Activated CD8-positive, alpha-beta T cell treated with anti-CD3 and anti-CD28 coated beads for 36 hours (primary cell): ENCODE results near the gene HCAR2. TPM values are rescaled to one million over a fixed set of nuclear protein-coding genes. Genes with fewer than 3 reads are reported as not detected.
"Not testable (repeated sequence)": the region's sequence is repeated elsewhere in the genome, so short reads cannot be mapped to it uniquely, and the experiment has no call there.

ENCODE experiments used
- ATAC-seq: fragments of 200-7000 bp; cut with Tn5 transposase; one replicate; pipeline ENCODE4 v1.10.0; 2021; ENCODE audit warnings: mild to moderate bottlenecking, moderate library complexity
- CTCF ChIA-PET: fragments of 350-600 bp; sonication (Branson Sonifier 250); formaldehyde crosslinking; loops from one replicate; lab custom pipeline; 2021; ENCODE audit warnings: antibody characterized with exemption; lab: Charles Lee
- POLR2A ChIA-PET: fragments of 350-600 bp; sonication (Branson Sonifier 250); formaldehyde crosslinking; loops from one replicate; lab custom pipeline; 2021; ENCODE audit warnings: antibody characterized with exemption; lab: Charles Lee
- DNase-seq: peaks from one replicate; pipeline ENCODE4 v3.0.0-alpha.2; 2020
- H3K27ac Mint-ChIP-seq: one replicate; pipeline ENCODE4 v1.8.0; 2021; ENCODE audit warnings: mild to moderate bottlenecking, mixed read lengths
- H3K27me3 Mint-ChIP-seq: one replicate; pipeline ENCODE4 v1.8.0; 2021; ENCODE audit warnings: mixed read lengths
- H3K36me3 Mint-ChIP-seq: one replicate; pipeline ENCODE4 v1.8.0; 2021; ENCODE audit warnings: low read depth, mixed read lengths
- H3K4me1 Mint-ChIP-seq: one replicate; pipeline ENCODE4 v1.8.0; 2021; ENCODE audit warnings: low read depth, mixed read lengths
- H3K4me3 Mint-ChIP-seq: one replicate; pipeline ENCODE4 v1.8.0; 2021; ENCODE audit warnings: mild to moderate bottlenecking, moderate library complexity, mixed read lengths
- H3K9me3 Mint-ChIP-seq: one replicate; pipeline ENCODE4 v1.8.0; 2021; ENCODE audit warnings: mixed read lengths
- intact Hi-C: fragments of 100-400 bp; cut with micrococcal nuclease; formaldehyde crosslinking; loops from one replicate; pipeline ENCODE4 v1.10.0; 2022
- total RNA-seq, 2 experiments: library from RNA; stranded (reverse); gene quantifications; one replicate each; pipeline ENCODE4 v1.2.3, GENCODE V29; 2021
- TF ChIP-seq, protein P1 (sequence below): fragments of 200-600 bp; IDR thresholded peaks from one replicate; pipeline ENCODE4 v1.8.0; 2022; ENCODE audit warnings: antibody characterized with exemption, mild to moderate bottlenecking

The HCAR2 gene
- total RNA-seq, 2 experiments from 2014 or later, result not detected

DNA sequence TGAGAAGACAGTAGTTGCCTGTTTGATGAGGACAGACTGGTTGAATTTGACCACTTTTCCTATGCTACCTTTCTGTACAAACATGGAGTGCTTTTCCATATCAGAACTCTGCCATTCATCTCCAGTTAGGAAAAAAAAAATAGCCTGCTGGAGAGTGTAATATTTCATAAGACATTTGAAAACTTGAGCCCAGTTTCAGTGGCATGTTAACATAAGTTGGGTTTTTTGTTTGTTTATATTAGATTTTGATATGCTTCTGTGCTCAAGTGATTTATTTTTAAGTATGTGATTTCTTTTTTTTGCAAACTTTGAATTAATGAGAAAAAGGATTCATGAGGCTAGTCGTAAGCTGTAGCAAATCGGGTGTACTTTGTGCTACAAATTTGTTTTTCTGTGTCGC lies 684 bp upstream of the HCAR2 start:
- DNase-seq, H3K27me3 Mint-ChIP-seq, POLR2A ChIA-PET, H3K9me3 Mint-ChIP-seq, H3K4me3 Mint-ChIP-seq, ATAC-seq, H3K27ac Mint-ChIP-seq, intact Hi-C loops, CTCF ChIA-PET, H3K4me1 Mint-ChIP-seq, H3K36me3 Mint-ChIP-seq: not testable (repeated sequence)

DNA sequence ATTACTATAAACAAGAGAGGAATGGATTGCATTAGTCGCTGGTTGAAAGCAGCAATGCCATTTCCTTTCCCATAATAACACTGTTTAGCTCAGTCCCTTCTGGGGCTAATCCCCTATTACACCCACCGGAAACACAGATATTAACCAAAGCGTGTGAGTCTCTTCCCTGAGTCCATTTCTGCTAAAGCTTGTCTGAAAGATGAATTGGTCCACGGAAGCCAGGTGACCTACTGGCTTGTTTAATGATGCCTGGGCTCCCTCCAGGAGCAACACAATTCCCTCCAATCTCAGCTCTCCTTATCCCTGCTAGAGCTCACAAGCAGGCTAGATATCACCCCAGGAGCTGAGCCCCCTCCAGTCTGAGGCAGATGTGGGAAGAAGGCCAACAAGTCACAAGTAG lies 1.7 kb downstream of the HCAR2 start:
- DNase-seq, H3K4me1 Mint-ChIP-seq, intact Hi-C loops, H3K4me3 Mint-ChIP-seq, CTCF ChIA-PET, ATAC-seq, H3K27ac Mint-ChIP-seq, H3K9me3 Mint-ChIP-seq, POLR2A ChIA-PET, H3K36me3 Mint-ChIP-seq, H3K27me3 Mint-ChIP-seq: not testable (repeated sequence)

DNA sequence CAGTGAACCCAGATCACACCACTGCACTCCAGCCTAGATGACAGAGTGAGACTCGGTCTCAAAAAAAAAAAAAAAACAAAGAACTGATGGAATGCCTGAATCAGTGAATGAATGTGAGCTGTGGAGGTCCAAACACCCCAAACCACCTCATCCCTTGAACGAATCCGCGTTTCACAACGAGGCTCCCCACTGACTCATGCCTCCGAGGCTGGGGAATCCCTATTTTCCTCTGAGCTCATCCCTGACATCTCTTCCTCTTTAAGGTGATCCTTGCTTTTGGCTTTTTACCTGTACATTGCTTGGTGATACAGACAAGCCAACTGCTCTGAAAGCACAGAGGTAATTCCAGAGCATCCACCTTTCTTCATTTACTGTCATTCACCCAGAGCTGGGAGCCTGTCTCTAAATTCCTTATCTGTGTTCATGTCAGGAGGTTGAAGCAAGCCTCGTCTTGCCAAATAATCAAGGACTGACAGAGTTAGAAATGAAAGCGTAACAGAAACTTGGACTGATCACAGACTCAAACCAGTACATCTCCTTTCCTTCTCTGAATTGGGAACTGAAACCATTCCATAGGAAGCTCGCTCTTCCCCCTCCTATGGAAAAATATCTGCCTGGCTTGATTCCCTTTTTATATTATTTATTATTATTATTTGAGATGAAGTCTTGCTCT lies 3.0 kb downstream of the HCAR2 start:
- DNase-seq, H3K36me3 Mint-ChIP-seq, H3K9me3 Mint-ChIP-seq, H3K4me3 Mint-ChIP-seq, CTCF ChIA-PET, intact Hi-C loops, H3K4me1 Mint-ChIP-seq, H3K27ac Mint-ChIP-seq, POLR2A ChIA-PET, H3K27me3 Mint-ChIP-seq, ATAC-seq: not testable (repeated sequence)

DNA sequence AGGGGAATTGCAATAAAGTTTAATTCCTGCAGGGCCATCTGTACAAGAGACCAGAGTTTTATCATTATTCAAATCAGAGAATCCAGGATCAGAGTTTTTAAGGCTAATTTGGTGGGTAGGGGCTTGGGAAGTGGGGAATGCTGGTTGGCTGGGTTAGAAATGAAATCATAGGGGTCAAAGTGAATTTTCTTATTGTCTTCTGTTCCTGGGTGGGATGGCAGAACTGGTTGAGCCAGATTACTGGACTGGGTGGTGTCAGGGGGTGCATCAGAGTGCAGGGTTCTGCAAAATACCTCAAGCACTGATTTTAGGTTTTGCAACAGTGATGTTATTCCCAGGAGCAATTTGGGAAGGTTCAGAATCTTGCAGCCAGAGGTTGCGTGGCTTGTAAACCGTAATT lies 6.2 kb downstream of the HCAR2 start:
- ATAC-seq, H3K27me3 Mint-ChIP-seq, H3K4me3 Mint-ChIP-seq, H3K9me3 Mint-ChIP-seq, H3K4me1 Mint-ChIP-seq, POLR2A ChIA-PET, intact Hi-C loops, DNase-seq, H3K36me3 Mint-ChIP-seq, H3K27ac Mint-ChIP-seq, CTCF ChIA-PET: not testable (repeated sequence)

DNA sequence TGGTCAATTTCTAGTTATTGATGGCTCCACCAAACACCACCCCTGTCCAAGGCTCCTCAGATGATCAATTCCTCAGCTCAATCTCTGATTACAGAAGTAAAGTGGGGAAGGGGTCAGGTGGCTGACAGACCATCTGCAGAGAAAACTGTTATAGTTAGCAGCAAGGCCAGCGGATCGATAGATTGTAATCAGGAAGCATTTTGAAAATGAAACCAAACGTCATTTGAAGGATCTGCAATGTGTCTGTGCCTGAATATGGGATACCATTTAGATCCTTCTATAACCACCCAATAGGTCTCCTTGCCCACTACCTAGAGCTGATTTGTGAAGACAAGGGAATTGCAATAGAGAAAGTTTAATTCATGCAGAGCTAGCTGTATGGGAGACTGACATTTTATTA lies 11.6 kb downstream of the HCAR2 start:
- intact Hi-C loops, result no loop called here
- ATAC-seq, result no peak
- CTCF ChIA-PET, result no interaction called here

DNA sequence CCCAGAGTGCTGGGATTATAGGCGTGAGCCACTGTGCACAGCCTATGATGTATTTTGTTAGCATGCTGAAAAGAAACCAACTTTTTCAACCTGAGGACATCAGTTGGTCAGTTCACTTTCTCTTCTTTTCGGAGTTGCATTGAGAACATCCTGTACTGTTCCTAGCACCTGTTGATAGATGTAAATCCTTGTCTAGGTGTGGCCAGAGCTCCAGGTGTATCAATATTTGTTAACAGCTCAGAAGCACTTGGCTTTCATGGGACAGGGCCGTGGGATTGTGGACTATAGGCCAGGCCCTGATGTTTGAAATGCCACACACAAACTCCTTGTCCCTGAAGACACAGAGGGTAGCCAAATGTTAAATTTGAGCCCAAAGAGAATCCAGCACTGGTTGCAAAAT lies 14.9 kb downstream of the HCAR2 start:
- Mint-ChIP-seq H3K27ac (no peak overlapping the region), H3K27me3 (no peaks in the 10 kb centered on the region), H3K36me3 (no peaks in the 10 kb centered on the region), H3K9me3 (no peaks in the 10 kb centered on the region), H3K4me1 (no peaks in the 10 kb centered on the region), H3K4me3 (no peak overlapping the region)
- ChIA-PET POLR2A (interaction anchor here (1.3 kb wide), 1 partner anchor 41 kb away, joined by 4 read pairs; no protein-coding TSS in a partner anchor), CTCF (interaction anchor here (1.2 kb wide), 1 partner anchor 107 kb away, joined by 3 read pairs; no protein-coding TSS in a partner anchor)
- ATAC-seq (no peak), DNase-seq (no peak)
- TF ChIP-seq, protein P1, sequence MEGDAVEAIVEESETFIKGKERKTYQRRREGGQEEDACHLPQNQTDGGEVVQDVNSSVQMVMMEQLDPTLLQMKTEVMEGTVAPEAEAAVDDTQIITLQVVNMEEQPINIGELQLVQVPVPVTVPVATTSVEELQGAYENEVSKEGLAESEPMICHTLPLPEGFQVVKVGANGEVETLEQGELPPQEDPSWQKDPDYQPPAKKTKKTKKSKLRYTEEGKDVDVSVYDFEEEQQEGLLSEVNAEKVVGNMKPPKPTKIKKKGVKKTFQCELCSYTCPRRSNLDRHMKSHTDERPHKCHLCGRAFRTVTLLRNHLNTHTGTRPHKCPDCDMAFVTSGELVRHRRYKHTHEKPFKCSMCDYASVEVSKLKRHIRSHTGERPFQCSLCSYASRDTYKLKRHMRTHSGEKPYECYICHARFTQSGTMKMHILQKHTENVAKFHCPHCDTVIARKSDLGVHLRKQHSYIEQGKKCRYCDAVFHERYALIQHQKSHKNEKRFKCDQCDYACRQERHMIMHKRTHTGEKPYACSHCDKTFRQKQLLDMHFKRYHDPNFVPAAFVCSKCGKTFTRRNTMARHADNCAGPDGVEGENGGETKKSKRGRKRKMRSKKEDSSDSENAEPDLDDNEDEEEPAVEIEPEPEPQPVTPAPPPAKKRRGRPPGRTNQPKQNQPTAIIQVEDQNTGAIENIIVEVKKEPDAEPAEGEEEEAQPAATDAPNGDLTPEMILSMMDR, result no peak
- intact Hi-C loops, result no loop called here

More for the DNA sequence above, 11.6 kb downstream of the HCAR2 start:
- Mint-ChIP-seq H3K4me1 (no peaks in the 10 kb centered on the region), H3K4me3 (no peak overlapping the region), H3K27ac (no peak overlapping the region), H3K27me3 (no peaks in the 10 kb centered on the region), H3K36me3 (no peaks in the 10 kb centered on the region), H3K9me3 (no peaks in the 10 kb centered on the region)
- POLR2A ChIA-PET, result no interaction called here
- DNase-seq, result no peak
- TF ChIP-seq, protein P1, result no peak

DNA sequence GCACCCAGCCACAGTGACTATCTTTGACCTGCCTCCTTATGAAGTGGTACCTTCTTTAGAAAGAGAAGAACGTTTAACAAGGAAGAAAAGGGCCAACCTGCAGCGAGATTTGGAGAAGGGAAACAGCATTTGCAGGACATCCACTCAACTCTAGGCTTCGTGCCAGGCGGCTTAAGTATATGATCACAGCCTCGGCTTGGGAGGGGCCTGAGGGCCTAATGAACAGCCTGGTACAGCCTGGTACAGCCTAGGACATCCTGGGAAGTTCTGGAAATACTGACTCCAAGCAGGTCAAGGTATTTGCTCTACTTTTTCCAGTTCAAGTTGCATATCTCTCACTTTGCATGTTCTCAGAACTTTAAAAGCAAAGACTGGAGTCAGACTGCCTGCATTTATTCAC lies 16.1 kb downstream of the HCAR2 start:
- ChIA-PET CTCF (no interaction called here), POLR2A (no interaction called here)
- no peak for ATAC-seq

More for the DNA sequence above, 16.1 kb downstream of the HCAR2 start:
- no peak overlapping the region for H3K4me3 Mint-ChIP-seq
- TF ChIP-seq, protein P1, result no peak
- no peaks in the 10 kb centered on the region for H3K27me3 Mint-ChIP-seq
- H3K27ac Mint-ChIP-seq, result no peak overlapping the region
- no peaks in the 10 kb centered on the region for H3K36me3 Mint-ChIP-seq
- DNase-seq, result no peak
- intact Hi-C loops, result no loop called here
- no peaks in the 10 kb centered on the region for H3K9me3 Mint-ChIP-seq
- H3K4me1 Mint-ChIP-seq, result no peaks in the 10 kb centered on the region
